ENCODE data around the gene APOA1.

APOA1 gene

DNA sequence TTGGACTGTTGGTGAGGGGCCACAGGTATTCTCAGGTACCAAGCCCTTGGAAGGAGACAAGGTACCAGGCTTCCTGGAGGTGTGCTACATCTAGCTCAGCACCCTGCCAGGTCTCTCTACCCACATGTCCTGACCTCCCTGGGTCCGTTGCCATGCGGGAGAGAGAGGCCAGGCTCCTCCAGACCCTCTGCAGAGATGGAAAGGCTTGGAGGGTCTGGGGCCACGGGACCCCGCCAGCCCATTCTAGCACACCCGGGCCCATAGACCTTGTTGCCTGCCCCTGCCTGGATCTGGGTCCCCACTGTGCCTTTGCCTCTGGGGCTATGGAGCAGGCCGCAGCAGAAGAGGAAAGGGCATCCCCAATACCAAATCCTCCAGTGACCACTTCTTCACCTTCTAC, 10.0 kb downstream of the APOA1 start:
- Histone ChIP-seq H3K4me1 (peaks cover 11% of the 10 kb centered on the region), H3K4me3 (ENCODE audit: low read depth, low read length) (no peak overlapping the region), H3K27me3 (no peaks in the 10 kb centered on the region), H3K36me3 (no peaks in the 10 kb centered on the region), H3K9me3 (no peaks in the 10 kb centered on the region)
- no peak for DNase-seq
- TF ChIP-seq, protein P1, sequence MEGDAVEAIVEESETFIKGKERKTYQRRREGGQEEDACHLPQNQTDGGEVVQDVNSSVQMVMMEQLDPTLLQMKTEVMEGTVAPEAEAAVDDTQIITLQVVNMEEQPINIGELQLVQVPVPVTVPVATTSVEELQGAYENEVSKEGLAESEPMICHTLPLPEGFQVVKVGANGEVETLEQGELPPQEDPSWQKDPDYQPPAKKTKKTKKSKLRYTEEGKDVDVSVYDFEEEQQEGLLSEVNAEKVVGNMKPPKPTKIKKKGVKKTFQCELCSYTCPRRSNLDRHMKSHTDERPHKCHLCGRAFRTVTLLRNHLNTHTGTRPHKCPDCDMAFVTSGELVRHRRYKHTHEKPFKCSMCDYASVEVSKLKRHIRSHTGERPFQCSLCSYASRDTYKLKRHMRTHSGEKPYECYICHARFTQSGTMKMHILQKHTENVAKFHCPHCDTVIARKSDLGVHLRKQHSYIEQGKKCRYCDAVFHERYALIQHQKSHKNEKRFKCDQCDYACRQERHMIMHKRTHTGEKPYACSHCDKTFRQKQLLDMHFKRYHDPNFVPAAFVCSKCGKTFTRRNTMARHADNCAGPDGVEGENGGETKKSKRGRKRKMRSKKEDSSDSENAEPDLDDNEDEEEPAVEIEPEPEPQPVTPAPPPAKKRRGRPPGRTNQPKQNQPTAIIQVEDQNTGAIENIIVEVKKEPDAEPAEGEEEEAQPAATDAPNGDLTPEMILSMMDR (IDR thresholded peaks at IDR 0.05; ENCODE audit: low read depth, low read length): no peak

DNA sequence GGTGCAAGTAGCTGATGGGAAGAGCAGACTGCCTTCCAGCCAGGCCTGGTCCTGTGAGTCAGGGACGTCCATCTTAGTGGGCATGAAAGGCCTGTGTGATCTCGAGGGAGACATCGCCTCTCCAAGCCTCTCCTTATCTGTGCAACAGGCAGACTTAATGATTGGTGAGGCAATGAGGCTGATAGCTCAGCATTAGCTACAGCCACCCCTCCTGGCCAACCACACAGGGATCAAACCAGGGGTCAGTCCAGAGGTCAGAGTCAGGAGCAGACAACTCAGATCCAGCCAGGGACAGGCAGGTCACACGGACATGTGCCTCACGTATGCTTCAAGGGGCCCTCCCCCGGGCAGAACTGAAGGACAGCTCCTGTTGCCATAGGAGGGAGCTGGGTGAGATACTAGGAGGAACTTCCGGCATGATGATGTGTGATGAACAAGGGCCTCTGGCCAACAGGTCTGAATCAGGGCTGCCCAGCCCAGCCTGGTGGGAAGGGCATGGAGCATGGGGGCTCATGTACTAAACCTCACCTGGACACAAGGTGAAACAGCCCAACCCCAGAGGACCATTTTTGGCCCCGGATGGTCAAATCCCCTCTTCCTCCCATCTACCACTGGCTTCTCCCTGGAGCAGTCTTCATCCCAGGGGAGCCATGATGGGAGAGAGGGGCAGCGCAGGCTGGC, 10.5 kb downstream of the APOA1 start:
- Histone ChIP-seq H3K9me3 (no peaks in the 10 kb centered on the region), H3K4me3 (ENCODE audit: low read depth, low read length) (no peak overlapping the region), H3K36me3 (no peaks in the 10 kb centered on the region), H3K27me3 (no peaks in the 10 kb centered on the region), H3K4me1 (peaks cover 11% of the 10 kb centered on the region)
- TF ChIP-seq, protein P1 (IDR thresholded peaks at IDR 0.05; ENCODE audit: low read depth, low read length): no peak
- no peak for DNase-seq

DNA sequence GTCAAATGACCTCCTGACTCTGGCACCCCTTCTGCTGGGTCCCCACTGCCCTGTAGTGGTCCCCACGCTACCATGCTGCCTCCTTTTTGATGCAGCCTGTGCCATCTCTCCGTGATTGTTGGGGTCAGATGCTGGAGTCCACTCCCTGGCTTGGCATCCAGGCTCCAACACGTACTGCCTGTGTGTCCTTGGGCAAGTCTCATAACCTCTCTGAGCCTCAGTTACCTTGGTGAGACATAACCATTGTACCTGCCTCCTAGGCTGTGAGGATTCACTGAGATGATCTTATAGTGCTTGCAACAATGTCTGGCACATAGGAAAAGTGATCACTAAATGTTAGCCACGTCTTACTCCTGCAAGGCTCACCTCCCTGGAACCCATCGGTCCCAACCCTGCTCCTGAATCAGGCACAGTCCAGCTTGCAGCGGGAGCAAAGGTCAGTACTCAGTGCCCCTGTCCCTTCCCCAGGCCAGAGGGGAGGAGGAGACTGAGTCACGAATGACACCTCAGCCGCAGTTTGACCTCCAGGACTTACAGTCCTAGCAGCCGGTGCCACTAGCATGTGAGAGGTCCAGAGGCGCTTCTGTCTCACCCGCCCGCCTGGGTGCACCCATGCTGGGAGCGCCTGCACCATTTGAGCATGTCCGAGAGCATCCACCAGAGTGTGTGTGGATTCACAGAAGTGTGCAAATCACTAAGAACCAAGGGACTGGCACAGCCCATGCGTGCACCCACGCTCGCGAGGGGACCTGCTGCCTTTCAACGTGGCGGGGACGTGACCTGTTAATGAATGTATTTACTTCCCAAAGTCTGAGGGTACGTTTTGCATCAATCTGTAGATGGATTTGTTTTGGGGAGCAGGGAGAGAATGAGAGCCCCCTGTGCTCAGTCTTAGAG, 11.3 kb downstream of the APOA1 start:
- TF ChIP-seq, protein P1 (IDR thresholded peaks at IDR 0.05; ENCODE audit: low read depth, low read length): no peak
- Histone ChIP-seq H3K4me3 (ENCODE audit: low read depth, low read length) (no peak overlapping the region), H3K27me3 (no peaks in the 10 kb centered on the region), H3K4me1 (peaks cover 11% of the 10 kb centered on the region), H3K9me3 (no peaks in the 10 kb centered on the region), H3K36me3 (no peaks in the 10 kb centered on the region)
- no peak for DNase-seq

DNA sequence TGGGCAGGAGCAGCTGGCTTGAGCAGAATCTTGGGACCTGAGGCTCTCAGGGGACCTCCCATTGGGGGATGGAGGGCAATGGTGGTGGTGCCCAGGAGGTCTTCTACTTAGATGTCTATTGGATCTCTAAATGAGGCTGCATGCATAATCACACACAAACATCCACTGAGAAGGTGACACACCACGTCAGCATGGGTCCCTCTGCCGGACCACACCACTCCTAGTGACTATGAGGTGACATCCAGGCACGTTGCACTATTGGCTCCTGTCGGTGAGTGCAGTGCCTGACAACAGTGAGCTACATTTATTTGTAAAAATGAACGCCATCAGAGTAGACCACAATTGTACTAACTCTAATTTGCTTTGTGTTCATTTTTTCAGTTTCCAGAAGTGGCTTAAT, 12.0 kb downstream of the APOA1 start:
- TF ChIP-seq, protein P1 (IDR thresholded peaks at IDR 0.05; ENCODE audit: low read depth, low read length): no peak

DNA sequence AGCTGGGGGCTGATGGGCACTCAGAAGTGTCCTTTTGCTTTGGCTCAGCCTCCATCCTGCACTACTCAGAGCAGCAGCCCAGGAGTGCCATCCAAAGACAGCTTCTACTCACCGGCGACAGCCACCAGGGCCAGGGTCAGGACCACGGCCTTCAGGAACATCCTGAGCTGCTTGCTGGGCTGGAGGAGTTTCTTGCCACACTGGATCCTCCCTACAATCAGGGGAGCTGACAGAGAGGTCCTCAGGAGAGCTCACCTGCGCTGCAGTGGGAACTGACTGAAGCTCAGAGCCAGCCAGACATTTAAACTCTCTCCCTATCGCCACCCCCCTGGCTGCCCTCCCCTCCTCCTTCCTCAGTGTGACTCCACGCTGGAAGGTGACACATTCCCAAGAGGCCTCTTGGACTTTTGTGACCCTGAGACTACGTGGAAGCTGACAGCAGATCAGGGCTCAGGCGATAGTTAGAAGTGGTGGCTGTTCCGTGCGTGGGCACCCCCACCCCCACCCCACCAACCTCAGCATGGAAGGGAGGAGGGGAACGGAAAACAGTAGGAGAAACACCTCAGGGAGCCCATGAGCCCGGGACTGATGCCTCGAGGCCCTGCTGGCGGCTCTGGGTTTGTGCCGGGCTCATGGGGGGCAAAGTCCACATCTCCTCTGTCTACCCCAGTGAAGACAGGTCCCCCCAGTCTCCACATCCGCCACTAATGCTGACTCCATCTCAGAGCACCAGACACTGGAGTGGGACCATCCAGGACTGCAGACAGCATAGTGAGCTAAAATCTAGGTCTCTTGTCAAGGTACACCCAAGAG, 14.2 kb downstream of the APOA1 start, which contains the start of gene APOA4:
APOA4 (minus strand) TSS at position 274 of the 813 bp plus-strand sequence; CDS start at position 161, 113 bp downstream.
- Histone ChIP-seq H3K4me1 (no peaks in the 10 kb centered on the region; the same call in 1 of the 2 replicates), H3K36me3 (no peaks in the 10 kb centered on the region), H3K9me3 (no peaks in the 10 kb centered on the region), H3K4me3 (ENCODE audit: low read depth, low read length) (no peak within 1 kb of the TSS), H3K27me3 (no peaks in the 10 kb centered on the region)
- no peak for DNase-seq
- TF ChIP-seq, protein P1 (IDR thresholded peaks at IDR 0.05; ENCODE audit: low read depth, low read length): no peak

More for the DNA sequence above, 12.0 kb downstream of the APOA1 start:
- Histone ChIP-seq H3K4me1 (peaks cover 11% of the 10 kb centered on the region), H3K4me3 (ENCODE audit: low read depth, low read length) (no peak overlapping the region), H3K9me3 (no peaks in the 10 kb centered on the region), H3K27me3 (no peaks in the 10 kb centered on the region), H3K36me3 (no peaks in the 10 kb centered on the region)
- no peak for DNase-seq

Measured in BE2C (cell line).